GM18907 (cell line): ENCODE data around the gene PARVA.

ENCODE experiments used
- ATAC-seq: cut with Tn5 transposase; IDR thresholded peaks from one replicate; pipeline ENCODE4 v1.9.1; 2021; ENCODE audit warnings: mild to moderate bottlenecking, moderate library complexity; ENCODE audit not compliant: unreplicated experiment

Gene PARVA

GRCh38 chr11:12403122-12403996, 26.0 kb downstream of the PARVA start:
- ATAC-seq, result no peak

- ATAC-seq, result no peak
Measured at GRCh38 chr11:12403997-12404350, 26.6 kb downstream of the PARVA start.

- no peak for ATAC-seq
Measured at GRCh38 chr11:12404436-12404835, 27.1 kb downstream of the PARVA start.

- ATAC-seq, result no peak
Measured at GRCh38 chr11:12408156-12408770, 30.9 kb downstream of the PARVA start.

- no peak for ATAC-seq
Measured at GRCh38 chr11:12409621-12410005, 32.2 kb downstream of the PARVA start.

DNA sequence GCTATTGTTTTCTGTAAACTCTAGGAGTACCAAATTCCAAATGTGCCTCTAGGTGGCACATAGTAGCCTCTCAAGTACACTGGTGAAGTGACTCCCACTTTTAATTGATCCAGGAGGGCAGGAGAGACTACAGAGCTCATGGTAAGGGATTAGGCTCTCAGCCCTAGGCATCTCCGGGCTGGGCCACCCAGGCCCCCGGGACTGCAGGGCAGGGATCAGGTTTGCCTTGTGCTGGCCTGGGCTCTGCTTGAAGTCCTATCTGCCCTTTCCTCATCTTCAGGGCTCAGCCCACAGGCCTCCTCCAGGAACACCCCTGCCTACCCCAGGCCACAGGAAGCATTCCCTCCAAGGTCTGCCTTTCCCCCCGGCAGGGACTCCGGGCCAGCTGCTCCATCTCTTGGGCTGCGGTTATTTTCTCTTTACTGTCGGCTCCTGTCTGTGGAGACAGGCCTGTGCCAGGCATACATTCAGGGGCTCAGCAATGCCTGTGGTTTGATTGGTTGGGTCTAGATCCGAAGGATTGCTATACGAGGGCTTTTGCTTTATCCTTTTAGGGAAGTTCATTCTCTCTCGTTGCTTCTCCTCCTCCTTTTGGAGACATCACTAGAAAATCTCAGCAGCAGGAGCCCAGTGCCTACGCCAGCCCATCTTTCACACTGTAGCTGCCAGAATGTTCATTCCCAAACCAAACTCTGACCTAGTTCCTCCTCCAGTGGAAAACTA, 32.8 kb downstream of the PARVA start:
- ATAC-seq, result no peak

GRCh38 chr11:12411393-12411792, 34.0 kb downstream of the PARVA start:
- no peak for ATAC-seq

DNA sequence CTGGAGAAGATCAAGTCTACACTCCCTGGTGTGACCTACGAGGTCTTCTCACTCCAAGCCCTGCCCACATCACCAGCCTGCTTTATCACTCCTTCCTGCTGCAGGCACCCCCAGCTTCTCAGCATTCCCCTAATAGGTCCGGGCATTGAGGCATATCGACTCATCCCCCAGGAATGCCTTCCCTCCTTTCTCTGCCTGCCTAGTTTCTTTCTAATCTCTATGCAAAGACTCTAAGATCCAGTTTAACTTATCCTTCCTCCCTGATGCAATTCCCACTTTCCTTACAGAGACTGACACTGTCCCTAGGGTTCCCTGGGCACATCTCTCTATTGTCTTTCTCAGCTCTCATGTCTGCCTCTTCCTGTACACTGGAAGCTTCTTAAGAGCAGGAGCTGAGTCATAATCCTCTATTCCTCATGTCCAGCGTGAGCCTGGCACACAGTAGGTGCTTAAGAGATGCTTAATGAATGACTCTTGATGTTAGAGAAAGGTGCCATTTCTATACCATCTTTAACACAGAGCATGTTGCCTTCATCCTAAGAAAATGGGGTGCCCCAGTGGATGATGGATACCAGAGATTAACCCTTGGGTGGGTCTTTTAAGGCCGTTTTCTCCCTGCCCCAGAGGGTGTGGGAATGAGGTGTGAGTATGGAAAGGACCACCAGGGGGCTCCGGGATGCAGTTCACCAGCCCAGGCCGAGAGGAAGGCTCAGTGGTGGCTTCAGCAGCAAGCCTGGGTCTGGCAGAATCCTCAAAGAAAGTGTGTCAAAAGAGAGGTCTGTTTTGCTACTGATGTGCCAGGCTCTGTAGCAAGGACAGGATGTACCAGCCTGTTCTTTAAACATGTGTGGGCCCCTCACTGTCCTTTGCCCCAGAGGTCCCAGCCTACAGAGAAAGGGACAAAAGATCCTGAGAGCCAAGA, 34.7 kb downstream of the PARVA start:
- no peak for ATAC-seq

DNA sequence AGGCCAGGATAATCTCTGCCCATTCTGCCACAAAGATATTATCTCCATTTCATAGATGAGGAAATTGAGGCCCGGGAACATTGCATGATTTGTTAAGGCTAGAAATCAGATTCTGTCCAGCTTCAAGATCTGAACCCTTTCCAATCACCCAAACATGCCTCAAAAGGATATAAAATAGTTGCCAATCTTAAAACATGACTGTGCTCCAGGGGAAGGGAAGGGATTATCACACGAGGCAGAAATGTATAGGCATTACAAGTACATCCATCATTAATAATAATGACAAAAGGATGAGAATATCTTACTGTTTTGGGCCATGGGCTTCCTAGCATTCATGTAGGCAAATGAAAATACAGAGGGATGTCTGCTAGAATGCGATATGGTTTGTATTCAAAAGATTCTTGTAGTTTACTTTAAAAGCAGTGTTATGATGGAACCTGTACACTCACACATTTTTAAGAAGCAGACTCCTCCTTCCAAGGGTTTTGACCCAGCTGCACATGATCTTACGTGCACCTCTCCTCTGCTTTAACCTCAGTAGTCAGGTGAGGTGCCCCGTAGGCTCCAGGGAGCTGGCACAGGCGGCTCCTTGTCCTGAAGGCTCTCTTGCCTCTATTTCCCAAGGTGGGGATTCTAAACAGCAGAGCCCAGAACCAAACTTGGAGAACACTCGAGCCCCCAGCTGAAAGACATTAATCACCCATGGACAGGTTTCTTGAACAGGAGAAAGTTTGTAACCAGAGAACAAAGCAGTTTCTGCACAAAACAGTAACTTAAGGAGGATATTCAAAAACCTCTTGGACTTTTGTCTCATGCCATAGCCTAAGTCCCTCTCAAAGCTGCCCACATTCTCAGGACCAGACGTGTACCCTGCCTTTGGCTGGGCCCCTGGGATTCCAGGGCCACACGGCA, 36.0 kb downstream of the PARVA start:
- no peak for ATAC-seq

GRCh38 chr11:12414611-12415010, 37.2 kb downstream of the PARVA start:
- no peak for ATAC-seq

GRCh38 chr11:12415342-12415966, 38.1 kb downstream of the PARVA start:
- no peak for ATAC-seq

- no peak for ATAC-seq
Measured at GRCh38 chr11:12416552-12416951, 39.2 kb downstream of the PARVA start.

GRCh38 chr11:12417691-12418611, 40.6 kb downstream of the PARVA start:
- no peak for ATAC-seq

- no peak for ATAC-seq
Measured at GRCh38 chr11:12420040-12420439, 42.7 kb downstream of the PARVA start.

DNA sequence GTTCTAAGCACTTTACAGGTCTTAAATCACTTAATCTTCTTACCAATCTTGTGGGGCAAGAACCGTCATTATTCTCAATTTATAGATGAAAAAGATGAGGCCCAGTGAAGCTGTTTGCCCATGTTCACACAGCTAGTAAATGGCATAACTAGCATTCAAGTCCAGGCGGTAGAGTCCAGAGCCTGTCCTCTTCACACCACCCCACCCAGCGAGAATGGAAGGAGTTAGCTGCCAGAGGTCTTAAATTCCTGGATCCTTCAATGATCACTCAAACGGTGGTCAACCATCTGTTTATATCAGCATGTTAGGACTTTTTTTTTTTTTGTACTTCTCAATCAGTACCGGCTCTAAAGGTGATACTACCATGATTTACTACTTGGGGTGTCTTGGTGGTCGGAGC, 43.3 kb downstream of the PARVA start:
- no peak for ATAC-seq

DNA sequence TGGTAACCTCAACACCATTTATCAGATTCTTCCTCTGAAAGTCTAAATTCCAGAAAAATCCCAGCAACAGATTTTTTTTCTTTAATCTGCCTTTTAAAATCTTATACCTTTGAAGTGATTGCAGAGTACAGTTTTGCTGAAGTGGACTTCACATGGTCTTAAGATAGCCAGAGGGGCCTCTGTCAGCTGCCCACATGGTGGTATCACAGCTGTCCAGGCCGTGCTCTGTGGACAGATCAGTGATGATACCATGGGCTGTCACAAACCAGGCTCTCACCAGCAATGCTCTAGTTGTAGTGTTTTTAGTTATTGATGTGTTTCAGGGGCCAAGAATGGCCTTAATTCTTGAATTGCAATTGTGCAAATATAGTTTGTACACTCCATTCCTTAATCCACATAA, 44.0 kb downstream of the PARVA start:
- no peak for ATAC-seq

DNA sequence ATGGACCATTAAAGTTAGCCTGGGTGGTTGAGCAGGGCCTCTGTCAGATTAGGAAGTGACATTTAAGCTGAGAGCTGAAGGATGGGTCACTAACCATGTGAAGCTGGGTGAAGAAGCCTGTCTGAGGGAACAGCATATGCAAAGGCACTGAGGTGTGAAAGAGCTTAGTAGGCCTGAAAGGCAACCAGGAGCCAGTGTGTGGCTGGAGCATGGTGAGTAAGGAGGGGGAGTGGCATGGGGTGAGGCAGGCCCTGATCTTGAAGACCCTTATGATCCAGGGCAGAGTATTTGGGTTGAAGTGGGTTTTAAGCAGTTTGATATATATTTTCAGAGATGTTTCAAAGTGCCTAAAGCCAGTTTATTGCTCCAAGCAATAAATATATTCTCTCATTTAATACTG, 48.8 kb downstream of the PARVA start:
- ATAC-seq, result no peak

GRCh38 chr11:12429155-12429554, 51.8 kb downstream of the PARVA start:
- ATAC-seq, result no peak
